GM12878 (cell line): Measurements from ENCODE around the gene GALNTL6. TPM values are rescaled to one million over a fixed set of nuclear protein-coding genes. Genes with fewer than 3 reads are reported as not detected.
"Not testable (repeated sequence)": the region's sequence is repeated elsewhere in the genome, so short reads cannot be mapped to it uniquely, and the experiment has no call there.

Source experiments
- ATAC-seq: fragments of 200-7000 bp; cut with Tn5 transposase; 3 replicates; pipeline ENCODE4 v1.9.1; 2020; ENCODE audit warnings: mild to moderate bottlenecking, moderate library complexity
- BruUV-seq: library from RNA; stranded (reverse); fragments of 400-500 nt; replicated peaks from 2 replicates; lab custom pipeline; 2021; lab: Mats Ljungman, UMichigan
- CTCF ChIA-PET: fragments of 300-600 bp; sonication (Branson Sonifier 250); formaldehyde crosslinking; extraction: SDS; loops from one replicate; lab custom pipeline; 2021; ENCODE audit warnings: inconsistent platforms; lab: Yijun Ruan, JAX
- POLR2A ChIA-PET: fragments of 350-600 bp; formaldehyde crosslinking; extraction: SDS; loops from one replicate; lab custom pipeline; 2021; ENCODE audit warnings: inconsistent platforms; lab: Charles Lee
- RAD21 ChIA-PET: fragments of 300-600 bp; sonication (Branson Sonifier 250); formaldehyde crosslinking; loops from one replicate; lab custom pipeline; 2023; ENCODE audit warnings: antibody characterized with exemption; ENCODE audit not compliant: unreplicated experiment; lab: Charles Lee
- SMC1A ChIA-PET: fragments of 300-600 bp; sonication (Branson Sonifier 250); formaldehyde crosslinking; loops from one replicate; lab custom pipeline; 2023; ENCODE audit not compliant: unreplicated experiment, uncharacterized antibody; lab: Charles Lee
- DNase-seq: peaks from one replicate; pipeline ENCODE4 v3.0.0-alpha.2; 2011; ENCODE audit warnings: low read depth, low spot score
- FAIRE-seq: peaks from 3 replicates; lab custom pipeline; 2011; peaks lifted over from hg19 to GRCh38; lab: Jason Lieb, UNC
- H2AFZ ChIP-seq: 2 replicates; pipeline ENCODE4 v1.6.0; 2011; ENCODE audit warnings: low read depth, low read length, control low read depth; ENCODE audit not compliant: control insufficient read depth
- H3K27ac ChIP-seq: 2 replicates; pipeline ENCODE4 v1.5.1; 2011; ENCODE audit warnings: control low read depth; ENCODE audit not compliant: control insufficient read depth, insufficient read depth
- H3K27me3 ChIP-seq, 2 experiments: replicated peaks in 1 of 2; 2 replicates each; pipeline versions ENCODE4 v1.6.0 to v1.6.1; 2011; ENCODE audit warnings: low read length in 1 of 2; ENCODE audit not compliant: control insufficient read depth in 2 of 2, insufficient read depth in 2 of 2
- H3K36me3 ChIP-seq, 2 experiments: 2 replicates each; pipeline ENCODE4 v1.5.1; 2011; ENCODE audit warnings: low read length in 1 of 2; ENCODE audit not compliant: control insufficient read depth in 2 of 2, insufficient read depth in 2 of 2
- H3K4me1 ChIP-seq: 2 replicates; pipeline ENCODE4 v1.6.1; 2011; ENCODE audit warnings: mild to moderate bottlenecking, low read length, moderate library complexity, mixed read lengths; ENCODE audit not compliant: control insufficient read depth, insufficient read depth
- H3K4me2 ChIP-seq: 2 replicates; pipeline ENCODE4 v1.6.0; 2011; ENCODE audit warnings: control low read depth; ENCODE audit not compliant: control insufficient read depth, insufficient read depth
- H3K4me3 ChIP-seq: fragments of 200-600 bp; sonication (generic); 2 replicates; pipeline ENCODE4 v1.5.1; 2016
- H3K79me2 ChIP-seq: 2 replicates; pipeline ENCODE4 v1.6.0; 2011; ENCODE audit warnings: low read length; ENCODE audit not compliant: control insufficient read depth, insufficient read depth
- H3K9ac ChIP-seq: 2 replicates; pipeline ENCODE4 v1.8.0; 2011; ENCODE audit warnings: low read length, control low read depth, mixed read lengths; ENCODE audit not compliant: control insufficient read depth, insufficient read depth
- H3K9me3 ChIP-seq: replicated peaks from 3 replicates; pipeline ENCODE4 v1.5.1; 2011; ENCODE audit warnings: mild to moderate bottlenecking, low read length; ENCODE audit not compliant: control insufficient read depth, insufficient read depth
- H4K20me1 ChIP-seq: 2 replicates; pipeline ENCODE4 v1.6.0; 2011; ENCODE audit not compliant: control insufficient read depth, insufficient read depth
- ASH2L ChIP-seq: fragments of 300-600, 200-600 bp; sonication (generic); IDR thresholded peaks from 2 replicates; pipeline ENCODE4 v1.6.1; 2017; ENCODE audit warnings: low read depth, mild to moderate bottlenecking, borderline replicate concordance
- SREBF1 ChIP-seq: IDR thresholded peaks from 2 replicates; pipeline ENCODE4 v1.6.1; 2012; ENCODE audit warnings: mild to moderate bottlenecking, low read length
- SREBF2 ChIP-seq: IDR thresholded peaks from 2 replicates; pipeline ENCODE4 v1.6.1; 2012; ENCODE audit warnings: mild to moderate bottlenecking, low read length
- ZSCAN29 ChIP-seq: fragments of 450-650 bp; IDR thresholded peaks from 2 replicates; pipeline ENCODE4 v1.6.1; 2017; ENCODE audit warnings: mild to moderate bottlenecking, moderate library complexity
- ZZZ3 ChIP-seq: IDR thresholded peaks from 2 replicates; pipeline ENCODE4 v1.6.1; 2011; ENCODE audit warnings: low read depth; ENCODE audit not compliant: control insufficient read depth, insufficient read length
- WGBS: methylation state at CpG from one replicate; pipeline ENCODE4 v1.1.6; 2016; ENCODE audit warnings: low lambda C conversion rate; ENCODE audit not compliant: insufficient replicate concordance, insufficient coverage; ENCODE audit errors: missing lambda C conversion rate; 5-methylcytosine and 5-hydroxymethylcytosine counted together
- in situ Hi-C: fragments of 300-500 bp; cut with MboI; formaldehyde crosslinking; loops from 9 replicates; pipeline ENCODE4 v1.14.3; 2018; ENCODE audit warnings: mixed read lengths
- intact Hi-C: fragments of 100-400 bp; cut with micrococcal nuclease; formaldehyde crosslinking; loops from one replicate; pipeline ENCODE4 v1.14.2; 2022; ENCODE audit not compliant: unreplicated experiment
- polyA plus RNA-seq, 11 experiments: library from polyadenylated mRNA; depleted of rRNA in 4 of 11; unstranded in 6 of 11; stranded (reverse) in 5 of 11; fragments of >200 nt; fragmentation: Nextera tagmentation in 4 of 11; fragmentation: Illumina TruSeq in 1 of 11; extraction: Ambion mirVana in 4 of 11; extraction: Trizol in 1 of 11; gene quantifications; 1 replicate in 1 of 11; 2 replicates in 10 of 11; pipeline versions ENCODE4 v1.2.1 to v1.2.3, GENCODE V29; 2011 to 2016; ENCODE audit warnings: inconsistent platforms in 2 of 11, missing spikeins in 2 of 11, low read depth in 1 of 11
- total RNA-seq, 4 experiments: library from RNA; depleted of rRNA in 3 of 4; stranded (reverse); fragments of >200 nt in 3 of 4; fragmentation: Illumina TruSeq in 1 of 4; extraction: Trizol in 1 of 4; gene quantifications; 2 replicates each; pipeline versions ENCODE4 v1.2.1 to v1.2.3, GENCODE V29; 2013 to 2021
- TF ChIP-seq, protein P1 (sequence below): fragments of 450-650 bp; IDR thresholded peaks from 2 replicates; pipeline ENCODE4 v1.6.1; 2016; ENCODE audit warnings: mild to moderate bottlenecking
- TF ChIP-seq, protein P2 (sequence below): fragments of 450-650 bp; IDR thresholded peaks from 2 replicates; pipeline ENCODE4 v1.6.1; 2017; ENCODE audit warnings: antibody characterized with exemption, mild to moderate bottlenecking, moderate library complexity
- TF ChIP-seq, protein P3 (sequence below): fragments of 450-650 bp; IDR thresholded peaks from 2 replicates; pipeline ENCODE4 v1.6.1; 2017; ENCODE audit warnings: mild to moderate bottlenecking

GALNTL6 gene
- total and polyA plus RNA-seq, 10 of the 15 experiments (the other 5 are each of a cell fraction or from before 2014, with no cell fraction given) = 0.01 to 0.29 TPM; not detected in 8

DNA sequence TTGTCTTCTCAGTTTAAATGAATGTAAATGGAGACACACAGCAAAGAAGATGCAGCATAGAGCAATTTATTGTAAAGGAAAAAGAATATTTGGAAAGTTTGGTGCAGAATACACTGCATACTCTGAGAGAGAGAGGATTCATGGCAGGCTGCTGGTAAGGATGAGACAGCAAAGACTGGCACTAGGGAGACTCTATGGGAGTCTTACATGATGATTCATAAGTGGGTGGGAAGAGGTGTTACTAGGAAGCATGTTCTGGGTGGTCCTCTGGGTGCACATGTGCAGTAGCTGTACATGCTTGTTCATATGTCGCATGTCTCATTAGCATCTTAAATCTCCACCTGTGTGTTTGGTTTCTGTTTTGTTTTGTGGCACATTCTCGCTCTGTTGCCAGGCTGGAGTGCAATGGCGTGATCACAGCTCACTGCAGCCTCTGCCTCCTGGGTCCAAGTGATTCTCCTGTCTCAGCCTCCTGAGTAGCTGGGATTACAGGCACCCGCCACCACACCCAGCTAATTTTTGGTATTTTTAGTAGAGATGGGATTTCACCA is 1164.4 kb downstream of the GALNTL6 start:
- H3K27ac ChIP-seq, H3K9me3 ChIP-seq, BruUV-seq, H3K4me1 ChIP-seq, H3K36me3 ChIP-seq, H3K79me2 ChIP-seq, H3K9ac ChIP-seq, SMC1A ChIA-PET, H4K20me1 ChIP-seq, H3K4me2 ChIP-seq, FAIRE-seq, H2AFZ ChIP-seq, DNase-seq, intact Hi-C loops, H3K4me3 ChIP-seq, in situ Hi-C loops, H3K27me3 ChIP-seq: not testable (repeated sequence)
- peak; percentile 63 for ATAC-seq
- ChIA-PET POLR2A (interaction anchor here (1.1 kb wide), 1 partner anchor 16 kb away, joined by 3 read pairs; no protein-coding TSS in a partner anchor), RAD21 (interaction anchor here (1.1 to 1.6 kb wide), 2 partner anchors 19 to 357 kb away, joined by 3 to 4 read pairs; no protein-coding TSS in a partner anchor), CTCF (interaction anchor here (1.7 kb wide), 1 partner anchor 36 kb away, joined by 6 read pairs; no protein-coding TSS in a partner anchor)
- 7% methylated on average over 4 of the region's 4 CpGs for WGBS
- TF ChIP-seq, protein P1, sequence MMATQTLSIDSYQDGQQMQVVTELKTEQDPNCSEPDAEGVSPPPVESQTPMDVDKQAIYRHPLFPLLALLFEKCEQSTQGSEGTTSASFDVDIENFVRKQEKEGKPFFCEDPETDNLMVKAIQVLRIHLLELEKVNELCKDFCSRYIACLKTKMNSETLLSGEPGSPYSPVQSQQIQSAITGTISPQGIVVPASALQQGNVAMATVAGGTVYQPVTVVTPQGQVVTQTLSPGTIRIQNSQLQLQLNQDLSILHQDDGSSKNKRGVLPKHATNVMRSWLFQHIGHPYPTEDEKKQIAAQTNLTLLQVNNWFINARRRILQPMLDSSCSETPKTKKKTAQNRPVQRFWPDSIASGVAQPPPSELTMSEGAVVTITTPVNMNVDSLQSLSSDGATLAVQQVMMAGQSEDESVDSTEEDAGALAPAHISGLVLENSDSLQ = peak; percentile 27; the same call in 1 of the 2 replicates

DNA sequence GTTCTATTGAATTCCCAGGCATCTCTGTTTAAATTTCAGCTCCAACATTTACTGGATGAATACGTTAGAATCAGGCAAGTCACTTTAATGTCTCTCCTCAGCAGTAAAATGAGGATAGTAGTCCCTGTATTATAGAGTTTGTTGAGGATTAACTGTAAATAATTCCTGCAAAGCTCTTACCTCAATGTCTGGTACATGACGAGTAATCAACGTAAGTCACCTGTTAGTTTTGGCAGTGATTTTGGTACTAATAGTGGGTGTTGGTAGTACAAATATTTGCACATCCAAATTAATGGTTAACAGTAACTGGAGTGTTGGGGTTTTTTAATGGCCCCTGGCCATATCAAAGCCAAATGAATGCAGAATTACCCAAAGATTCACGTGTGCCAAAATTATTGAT is 1165.6 kb downstream of the GALNTL6 start:
- in situ Hi-C loops = no loop called here
- intact Hi-C loops = no loop called here
- Histone ChIP-seq H3K36me3 (no peaks in the 10 kb centered on the region), H3K27ac (no peak overlapping the region), H3K79me2 (no peaks in the 10 kb centered on the region), H3K27me3 (no peaks in the 10 kb centered on the region), H3K4me3 (no peak overlapping the region), H3K9me3 (no peaks in the 10 kb centered on the region; the same call in 1 of the 3 replicates), H3K9ac (no peak overlapping the region), H4K20me1 (no peaks in the 10 kb centered on the region), H3K4me1 (no peaks in the 10 kb centered on the region), H3K4me2 (no peak overlapping the region), H2AFZ (no peak overlapping the region)
- POLR2A ChIA-PET = interaction anchor here (1.1 kb wide), 1 partner anchor 15 kb away, joined by 3 read pairs; no protein-coding TSS in a partner anchor
- CTCF ChIA-PET = interaction anchor here (0.9 to 1.7 kb wide), 3 partner anchors 13 to 34 kb away, joined by 4 to 6 read pairs (median 4); no protein-coding TSS in a partner anchor
- 71% methylated on average over 4 of the region's 4 CpGs for WGBS
- SMC1A ChIA-PET = interaction anchor here (0.9 kb wide), 1 partner anchor 11 kb away, joined by 3 read pairs; no protein-coding TSS in a partner anchor
- no peak for ATAC-seq
- no peak for FAIRE-seq
- no peak for DNase-seq
- no TSS peak for BruUV-seq
- RAD21 ChIA-PET = interaction anchor here (1.1 kb wide), 1 partner anchor 356 kb away, joined by 3 read pairs; no protein-coding TSS in a partner anchor
- TF ChIP-seq SREBF2 (no peak), ZSCAN29 (no peak), ZZZ3 (no peak), ASH2L (no peak), SREBF1 (no peak)
- TF ChIP-seq, protein P2, sequence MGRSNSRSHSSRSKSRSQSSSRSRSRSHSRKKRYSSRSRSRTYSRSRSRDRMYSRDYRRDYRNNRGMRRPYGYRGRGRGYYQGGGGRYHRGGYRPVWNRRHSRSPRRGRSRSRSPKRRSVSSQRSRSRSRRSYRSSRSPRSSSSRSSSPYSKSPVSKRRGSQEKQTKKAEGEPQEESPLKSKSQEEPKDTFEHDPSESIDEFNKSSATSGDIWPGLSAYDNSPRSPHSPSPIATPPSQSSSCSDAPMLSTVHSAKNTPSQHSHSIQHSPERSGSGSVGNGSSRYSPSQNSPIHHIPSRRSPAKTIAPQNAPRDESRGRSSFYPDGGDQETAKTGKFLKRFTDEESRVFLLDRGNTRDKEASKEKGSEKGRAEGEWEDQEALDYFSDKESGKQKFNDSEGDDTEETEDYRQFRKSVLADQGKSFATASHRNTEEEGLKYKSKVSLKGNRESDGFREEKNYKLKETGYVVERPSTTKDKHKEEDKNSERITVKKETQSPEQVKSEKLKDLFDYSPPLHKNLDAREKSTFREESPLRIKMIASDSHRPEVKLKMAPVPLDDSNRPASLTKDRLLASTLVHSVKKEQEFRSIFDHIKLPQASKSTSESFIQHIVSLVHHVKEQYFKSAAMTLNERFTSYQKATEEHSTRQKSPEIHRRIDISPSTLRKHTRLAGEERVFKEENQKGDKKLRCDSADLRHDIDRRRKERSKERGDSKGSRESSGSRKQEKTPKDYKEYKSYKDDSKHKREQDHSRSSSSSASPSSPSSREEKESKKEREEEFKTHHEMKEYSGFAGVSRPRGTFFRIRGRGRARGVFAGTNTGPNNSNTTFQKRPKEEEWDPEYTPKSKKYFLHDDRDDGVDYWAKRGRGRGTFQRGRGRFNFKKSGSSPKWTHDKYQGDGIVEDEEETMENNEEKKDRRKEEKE = no peak
- TF ChIP-seq, protein P3, sequence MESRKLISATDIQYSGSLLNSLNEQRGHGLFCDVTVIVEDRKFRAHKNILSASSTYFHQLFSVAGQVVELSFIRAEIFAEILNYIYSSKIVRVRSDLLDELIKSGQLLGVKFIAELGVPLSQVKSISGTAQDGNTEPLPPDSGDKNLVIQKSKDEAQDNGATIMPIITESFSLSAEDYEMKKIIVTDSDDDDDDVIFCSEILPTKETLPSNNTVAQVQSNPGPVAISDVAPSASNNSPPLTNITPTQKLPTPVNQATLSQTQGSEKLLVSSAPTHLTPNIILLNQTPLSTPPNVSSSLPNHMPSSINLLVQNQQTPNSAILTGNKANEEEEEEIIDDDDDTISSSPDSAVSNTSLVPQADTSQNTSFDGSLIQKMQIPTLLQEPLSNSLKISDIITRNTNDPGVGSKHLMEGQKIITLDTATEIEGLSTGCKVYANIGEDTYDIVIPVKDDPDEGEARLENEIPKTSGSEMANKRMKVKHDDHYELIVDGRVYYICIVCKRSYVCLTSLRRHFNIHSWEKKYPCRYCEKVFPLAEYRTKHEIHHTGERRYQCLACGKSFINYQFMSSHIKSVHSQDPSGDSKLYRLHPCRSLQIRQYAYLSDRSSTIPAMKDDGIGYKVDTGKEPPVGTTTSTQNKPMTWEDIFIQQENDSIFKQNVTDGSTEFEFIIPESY = no peak
